ENCODE results near the gene CALCOCO1. TPM values are rescaled to one million over a fixed set of nuclear protein-coding genes. Genes with fewer than 3 reads are reported as not detected.

The CALCOCO1 gene
- total and polyA plus RNA-seq, 2 of the 8 experiments (the other 6 are each of a cell fraction or from before 2014, with no cell fraction given): 20.3 to 39.3 TPM

- FAIRE-seq: no peak
- Histone ChIP-seq H3K4me3 (ENCODE audit: extremely low read depth in 1 of 4, insufficient read depth in 2 of 4, low read depth in 3 of 4, low read length in 4 of 4) (no peak overlapping the region), H3K56ac (replicated peaks; ENCODE audit: insufficient read length, low read depth, low read length) (no peak overlapping the region), H2BK5ac (ENCODE audit: low read depth, low read length) (no peak overlapping the region), H4K5ac (ENCODE audit: insufficient read length, low read depth, low read length) (no peak overlapping the region), H3K36me3 (ENCODE audit: control insufficient read depth in 2 of 4, insufficient read depth in 4 of 4, low read length in 3 of 4) (no peaks in the 10 kb centered on the region; a peak in 1 of 8 replicates), H3K18ac (ENCODE audit: extremely low read depth, low read length) (no peak overlapping the region), H4K20me1 (replicated peaks in 1 of 2; ENCODE audit: control insufficient read depth in 1 of 2, insufficient read depth in 2 of 2, low read length in 2 of 2) (no peaks in the 10 kb centered on the region), H3K27ac (ENCODE audit: low read depth, low read length) (no peak overlapping the region), H3K4me2 (ENCODE audit: insufficient read depth in 1 of 2, low read depth in 2 of 2, low read length in 2 of 2) (no peak overlapping the region), H2BK12ac (ENCODE audit: low read depth, low read length) (no peak overlapping the region), H4K91ac (replicated peaks; ENCODE audit: insufficient read length, low read length) (no peak overlapping the region), H2BK120ac (replicated peaks; ENCODE audit: low read depth, low read length) (no peak overlapping the region), H2AK5ac (ENCODE audit: low read depth, low read length) (no peak overlapping the region), H3K23ac (ENCODE audit: insufficient read length) (no peak overlapping the region), H4K8ac (ENCODE audit: extremely low read depth, insufficient read depth, low read length) (no peak overlapping the region), H3K9me3 (ENCODE audit: insufficient read depth in 2 of 2, low read depth in 1 of 2, low read length in 1 of 2) (no peaks in the 10 kb centered on the region), H3K27me3 (replicated peaks in 1 of 4; ENCODE audit: control insufficient read depth in 3 of 4, extremely low read depth in 1 of 4, insufficient read depth in 3 of 4, low read length in 3 of 4) (no peaks in the 10 kb centered on the region), H2BK15ac (ENCODE audit: low read length) (no peak overlapping the region), H3K14ac (ENCODE audit: insufficient read length) (no peak overlapping the region), H3K4me1 (replicated peaks in 1 of 4; ENCODE audit: control insufficient read depth in 3 of 4, insufficient read depth in 4 of 4, low read length in 3 of 4) (peaks cover 0 to 4% (median 0%) of the 10 kb centered on the region in 4 experiments; a peak in 2 of 7 replicates), H3K79me1 (ENCODE audit: low read depth, low read length) (no peaks in the 10 kb centered on the region), H2BK20ac (ENCODE audit: low read length) (no peak overlapping the region), H3K23me2 (ENCODE audit: low read depth, low read length) (no peaks in the 10 kb centered on the region), H2AFZ (ENCODE audit: low read length) (no peak overlapping the region), H3K4ac (replicated peaks; ENCODE audit: insufficient read length, low read depth, low read length) (no peak overlapping the region), H3K9ac (replicated peaks in 1 of 4; ENCODE audit: extremely low read depth in 1 of 4, low read depth in 3 of 4, low read length in 3 of 4) (no peak overlapping the region; a peak in 1 of 7 replicates), H3K79me2 (ENCODE audit: control insufficient read depth in 1 of 2, insufficient read depth in 2 of 2, low read length in 2 of 2) (no peaks in the 10 kb centered on the region)
- WGBS, 2 experiments (ENCODE audit: extremely low coverage in 1 of 2, insufficient coverage in 1 of 2, insufficient read length in 1 of 2, insufficient replicate concordance in 2 of 2, low coverage in 1 of 2, low lambda C conversion rate in 2 of 2, missing lambda C conversion rate in 1 of 2): 82% methylated on average over 1 of the region's 1 CpG; no CpG with 5 or more reads in 1 of the 2 experiments
- ChIA-PET CTCF (ENCODE audit: partially characterized antibody) (interaction anchor here (0.6 to 6.3 kb wide), 9 partner anchors 14 to 177 kb away, joined by 3 to 73 read pairs (median 5); no protein-coding TSS in a partner anchor), POLR2A (ENCODE audit: partially characterized antibody) (interaction anchor here (0.7 kb wide), 1 partner anchor 21 kb away, joined by 3 read pairs; no protein-coding TSS in a partner anchor)
- DNase-seq (ENCODE audit: low read depth in 1 of 2, low spot score in 2 of 2): no peak
- TF ChIP-seq CHD2 (IDR thresholded peaks at IDR 0.05; ENCODE audit: low read length) (no peak), KDM5A (IDR thresholded peaks at IDR 0.05; ENCODE audit: low read length) (no peak), CBX8 (IDR thresholded peaks at IDR 0.05; ENCODE audit: borderline replicate concordance, low read depth, low read length) (no peak), CTCF (IDR thresholded peaks at IDR 0.05; ENCODE audit: control extremely low read depth in 1 of 3, insufficient read depth in 1 of 3, low read depth in 1 of 3, low read length in 3 of 3) (no peak), KDM1A (IDR thresholded peaks at IDR 0.05; ENCODE audit: borderline replicate concordance, low read length) (no peak), BRCA1 (IDR thresholded peaks at IDR 0.05; ENCODE audit: low read depth, low read length) (no peak), FOSL1 (IDR thresholded peaks at IDR 0.05; ENCODE audit: insufficient read depth, low read depth, low read length) (no peak), RFX5 (IDR thresholded peaks at IDR 0.05; ENCODE audit: borderline replicate concordance, low read depth, low read length) (no peak), EZH2 (IDR thresholded peaks at IDR 0.05; ENCODE audit: low read depth, low read length, severe bottlenecking) (no peak), CHD1 (IDR thresholded peaks at IDR 0.05; ENCODE audit: low read depth, low read length) (no peak)
Observed at GRCh38 chr12:53720946-53721345, 6.3 kb downstream of the CALCOCO1 start.
